HG03139 (cell line): ENCODE measurements around the gene TMEM63B.
"Not testable (repeated sequence)": the region's sequence is repeated elsewhere in the genome, so short reads cannot be mapped to it uniquely, and the experiment has no call there.

Experiments used
- ATAC-seq: cut with Tn5 transposase; IDR thresholded peaks from one replicate; pipeline ENCODE4 v1.9.1; 2021; ENCODE audit not compliant: unreplicated experiment

The TMEM63B gene

GRCh38 chr6:44189257-44189656 is 61.9 kb downstream of the TMEM63B start:
- ATAC-seq: no peak

- ATAC-seq: no peak
Measured at GRCh38 chr6:44190715-44191114, 63.4 kb downstream of the TMEM63B start.

- no peak for ATAC-seq
Measured at GRCh38 chr6:44192428-44193041, 65.2 kb downstream of the TMEM63B start.

- no peak for ATAC-seq
Measured at GRCh38 chr6:44193307-44193910, 66.1 kb downstream of the TMEM63B start.

- ATAC-seq: no peak
Measured at GRCh38 chr6:44194326-44194725, 67.0 kb downstream of the TMEM63B start.

GRCh38 chr6:44196351-44196750 is 69.0 kb downstream of the TMEM63B start:
- not testable (repeated sequence) for ATAC-seq

- ATAC-seq: no peak
Measured at GRCh38 chr6:44198684-44199083, 71.3 kb downstream of the TMEM63B start.

- no peak for ATAC-seq
Measured at GRCh38 chr6:44199883-44200282, 72.5 kb downstream of the TMEM63B start.

GRCh38 chr6:44201200-44201599 is 73.8 kb downstream of the TMEM63B start:
- no peak for ATAC-seq

- ATAC-seq: no peak
Measured at GRCh38 chr6:44201638-44202303, 74.4 kb downstream of the TMEM63B start.

GRCh38 chr6:44202332-44202971 is 75.1 kb downstream of the TMEM63B start:
- ATAC-seq: no peak

- no peak for ATAC-seq
Measured at GRCh38 chr6:44202972-44203750, 75.8 kb downstream of the TMEM63B start.

- no peak for ATAC-seq
Measured at GRCh38 chr6:44203955-44204354, 76.6 kb downstream of the TMEM63B start.
